HG02885 (cell line): ENCODE results near the gene HS3ST5.
A peak's percentile ranks its signal among the peaks of the same experiment; 100 is the strongest.
"Not testable (repeated sequence)": the region's sequence is repeated elsewhere in the genome, so short reads cannot be mapped to it uniquely, and the experiment has no call there.

Source experiments
- ATAC-seq: cut with Tn5 transposase; IDR thresholded peaks from one replicate; pipeline ENCODE4 v1.9.1; 2021; ENCODE audit warnings: mild to moderate bottlenecking; ENCODE audit not compliant: unreplicated experiment, poor library complexity

The HS3ST5 gene

DNA sequence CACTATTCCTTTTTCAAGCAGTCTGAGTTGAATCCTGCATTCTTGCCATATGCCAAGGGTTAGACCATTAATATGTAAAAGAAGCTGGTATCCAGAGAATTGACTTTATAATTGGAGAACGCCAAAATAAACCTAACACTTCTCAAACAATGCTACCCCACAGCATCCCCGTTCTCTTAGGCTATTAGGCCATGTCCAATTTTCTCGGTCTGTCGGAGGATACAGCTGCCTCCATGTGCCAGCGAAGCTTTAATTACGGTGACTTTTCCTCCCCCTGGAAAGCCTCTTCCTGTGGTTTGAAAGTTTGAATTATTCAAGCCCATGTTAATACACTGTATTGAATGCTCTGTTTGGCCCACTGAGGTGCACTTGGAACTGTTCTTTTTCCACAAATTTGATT is 60.5 kb downstream of the HS3ST5 start:
- no peak for ATAC-seq

DNA sequence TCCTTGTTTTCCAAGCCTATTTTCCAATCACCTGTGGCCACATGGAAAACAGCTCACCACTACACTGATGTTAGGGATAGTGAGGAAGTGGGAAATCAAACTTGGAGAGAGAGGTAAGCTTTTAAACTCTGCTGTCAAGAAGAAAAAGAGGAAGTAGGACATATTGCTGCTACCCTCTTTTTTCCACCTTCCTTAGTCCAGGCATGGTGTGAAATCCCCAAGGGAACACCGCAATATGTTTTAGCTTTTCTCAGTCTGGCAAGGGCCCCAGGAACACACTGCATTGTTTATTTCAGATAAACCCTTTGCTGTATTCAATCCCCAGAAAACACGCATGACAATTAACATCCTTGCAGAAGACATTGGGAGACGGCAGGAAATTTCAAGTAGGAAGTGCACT is 61.3 kb downstream of the HS3ST5 start:
- ATAC-seq = no peak

DNA sequence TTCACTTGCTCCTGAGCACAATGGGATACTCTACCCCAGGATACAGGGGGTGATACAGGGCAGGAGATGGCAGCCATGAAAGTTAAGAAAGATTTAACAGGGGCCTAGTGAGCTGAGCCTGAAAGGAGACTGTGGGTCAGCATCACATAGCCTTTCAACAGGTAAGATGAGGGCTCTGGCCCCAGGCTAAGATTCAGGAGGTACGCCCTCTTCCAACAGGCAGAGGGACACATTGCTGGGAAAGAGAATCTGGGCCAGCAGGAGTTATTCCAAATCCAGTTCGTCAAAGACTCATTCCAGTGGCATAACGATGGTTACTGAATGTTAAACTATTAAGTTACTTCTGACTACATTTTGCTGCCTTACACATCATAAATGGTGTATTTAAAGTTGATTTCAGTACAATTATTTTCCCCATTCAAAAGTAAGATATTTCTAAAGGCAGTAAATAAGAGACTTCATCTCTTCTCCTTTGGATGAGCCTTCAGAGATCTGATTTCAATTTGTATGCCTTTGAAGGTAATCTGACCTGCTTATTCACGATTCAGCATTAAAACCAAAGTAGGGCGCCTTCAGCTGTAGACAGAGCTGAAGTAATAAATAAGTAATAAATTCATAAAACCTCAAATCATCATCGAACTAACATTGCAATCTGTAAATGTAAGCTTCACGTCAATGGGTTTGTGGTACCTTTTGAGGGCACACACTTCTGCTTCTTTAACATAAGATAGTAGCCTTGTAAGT is 62.4 kb downstream of the HS3ST5 start:
- no peak for ATAC-seq

DNA sequence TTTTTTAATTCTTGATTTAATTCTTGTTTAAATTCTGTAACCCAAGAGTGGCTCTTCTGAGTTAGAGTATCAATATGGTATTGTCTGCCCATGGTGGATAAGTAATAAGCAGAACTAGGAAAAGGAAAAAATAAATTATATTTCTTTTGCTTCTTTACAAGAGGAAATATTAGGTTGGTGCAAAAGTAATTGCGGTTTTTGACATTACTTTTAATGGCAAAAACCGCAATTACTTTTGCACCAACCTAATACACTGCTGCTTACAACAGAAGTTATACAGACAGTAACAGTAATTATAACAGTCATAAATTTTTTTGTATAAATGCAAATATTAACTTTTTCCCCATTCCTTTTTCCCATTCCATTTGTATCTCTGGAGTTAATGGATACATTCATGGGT is 65.6 kb downstream of the HS3ST5 start:
- ATAC-seq = no peak

DNA sequence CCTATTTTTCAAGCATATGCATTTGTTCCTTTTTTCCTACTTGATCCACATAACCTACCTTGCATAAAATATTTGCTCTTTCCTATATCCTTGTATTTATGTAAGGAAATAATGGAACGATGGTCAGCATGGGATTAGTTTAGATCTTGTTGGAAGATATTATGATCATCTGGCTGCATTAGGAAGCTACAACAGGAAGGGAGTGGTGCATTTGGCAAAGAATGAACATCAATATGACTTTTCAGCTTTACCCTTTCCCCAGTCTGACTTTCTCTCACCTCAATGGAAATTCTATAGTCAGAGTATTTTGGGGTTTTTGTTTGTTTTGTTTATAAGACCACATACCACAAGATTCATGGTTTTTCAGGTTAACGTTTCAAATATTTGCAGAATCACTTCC is 66.0 kb downstream of the HS3ST5 start:
- ATAC-seq = no peak

DNA sequence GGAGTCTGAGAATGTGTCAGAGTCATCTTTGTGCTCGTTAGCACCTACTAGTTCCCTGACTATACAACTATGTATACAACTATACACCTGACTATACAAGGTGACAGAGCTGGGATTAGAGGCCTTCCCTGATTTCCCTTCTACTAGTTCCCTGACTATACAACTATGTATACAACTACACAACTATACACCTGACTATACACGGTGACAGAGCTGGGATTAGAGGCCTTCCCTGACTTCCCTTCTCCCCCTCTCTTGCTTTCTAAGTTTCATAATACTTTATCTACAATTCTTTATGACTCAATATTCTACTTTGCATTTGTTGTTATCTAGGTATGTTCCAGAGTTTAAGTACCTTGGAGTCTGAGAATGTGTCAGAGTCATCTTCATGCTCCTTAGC is 68.0 kb downstream of the HS3ST5 start:
- no peak for ATAC-seq

DNA sequence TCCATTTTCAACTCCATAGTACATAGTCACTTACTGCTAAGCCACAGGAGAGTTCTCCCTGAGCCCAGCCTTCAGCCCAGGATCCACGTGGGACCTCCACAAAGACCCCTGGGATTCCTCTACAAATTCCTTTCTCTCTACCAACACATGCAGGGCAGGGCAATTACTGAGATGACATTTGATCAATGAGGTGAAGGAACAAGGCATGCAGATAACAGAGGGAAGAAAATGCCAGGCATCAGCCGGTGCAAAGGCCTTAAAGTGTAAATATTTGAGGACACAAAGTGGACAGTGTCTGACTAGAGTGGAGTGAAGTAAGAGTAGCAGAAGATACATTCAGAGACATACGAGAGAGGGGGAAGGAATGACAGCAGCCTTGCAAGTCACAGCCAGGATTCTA is 70.2 kb downstream of the HS3ST5 start:
- ATAC-seq = no peak

DNA sequence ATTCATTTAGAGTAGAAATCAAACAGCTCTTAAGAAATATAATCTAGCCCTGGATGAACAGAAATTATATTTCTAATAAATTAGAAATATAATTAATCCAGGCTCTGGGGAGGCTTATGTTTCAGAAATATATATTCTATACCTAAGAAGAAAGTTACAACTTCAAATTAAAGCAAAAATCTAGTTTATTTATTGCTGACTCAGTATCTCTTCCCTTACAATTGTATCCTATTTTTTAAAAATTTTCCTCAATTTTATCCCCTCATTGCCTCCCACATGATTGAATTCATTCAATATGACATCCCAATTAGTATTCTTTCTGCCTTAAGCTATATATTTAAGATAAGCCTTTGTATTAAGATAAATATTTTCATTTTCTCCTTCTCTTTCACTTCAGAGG is 71.4 kb downstream of the HS3ST5 start:
- no peak for ATAC-seq

DNA sequence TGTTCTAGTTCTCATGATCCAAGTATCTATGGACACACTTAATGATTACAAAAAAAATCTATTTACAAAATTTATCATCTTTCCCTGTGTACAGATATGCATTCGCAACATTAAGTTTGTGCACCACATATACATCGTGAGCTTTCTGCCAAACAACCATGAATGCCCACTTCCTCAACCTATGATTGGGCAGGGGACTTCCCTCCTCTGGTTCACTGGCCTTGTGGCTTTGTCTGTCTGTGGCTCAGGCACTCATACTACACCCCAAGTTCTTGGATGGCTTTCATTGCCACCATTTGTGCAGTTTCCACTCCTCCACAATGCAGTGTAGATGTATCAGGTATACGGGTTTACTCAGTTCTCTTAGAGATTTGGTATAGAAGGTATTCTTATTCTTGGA is 74.9 kb downstream of the HS3ST5 start:
- ATAC-seq = peak; percentile 40

DNA sequence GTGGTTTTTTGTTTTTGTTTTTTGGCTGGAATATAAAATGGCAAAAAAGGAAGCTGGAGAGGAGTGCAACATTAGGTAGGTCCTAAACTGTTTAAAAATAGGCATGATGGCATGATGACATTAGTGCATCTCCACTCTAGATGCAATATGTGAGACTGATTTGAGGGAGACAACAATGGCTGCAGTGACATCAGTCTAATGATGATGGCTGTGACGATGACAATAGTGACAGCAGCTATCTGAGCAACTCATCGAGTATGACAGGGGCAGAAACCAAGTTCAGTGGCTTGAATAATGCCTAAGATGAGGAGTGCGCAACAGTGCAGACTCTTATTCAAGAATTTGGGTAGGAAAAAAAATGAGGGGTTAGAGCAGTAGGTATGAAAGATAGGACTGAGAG is 82.0 kb downstream of the HS3ST5 start:
- ATAC-seq = no peak

DNA sequence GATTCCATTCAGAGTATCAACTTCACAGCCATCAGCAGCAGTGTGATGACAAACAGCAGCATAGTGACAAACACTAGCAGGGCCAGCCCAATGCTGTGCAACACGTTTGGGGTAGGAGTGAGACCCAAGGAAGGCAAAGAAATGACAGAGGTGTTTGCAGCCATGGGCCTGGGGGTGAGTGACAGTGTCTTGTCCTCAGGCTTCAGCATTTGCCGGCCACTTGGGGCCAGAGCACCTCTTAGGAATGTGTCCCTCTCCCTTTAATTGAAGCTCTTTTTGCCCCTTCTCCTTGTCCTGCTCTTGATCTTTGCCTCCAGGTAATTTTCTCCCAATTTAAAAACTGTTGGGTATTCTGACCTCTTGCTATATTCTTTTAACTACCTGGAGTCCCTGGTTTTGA is 84.4 kb downstream of the HS3ST5 start:
- no peak for ATAC-seq

DNA sequence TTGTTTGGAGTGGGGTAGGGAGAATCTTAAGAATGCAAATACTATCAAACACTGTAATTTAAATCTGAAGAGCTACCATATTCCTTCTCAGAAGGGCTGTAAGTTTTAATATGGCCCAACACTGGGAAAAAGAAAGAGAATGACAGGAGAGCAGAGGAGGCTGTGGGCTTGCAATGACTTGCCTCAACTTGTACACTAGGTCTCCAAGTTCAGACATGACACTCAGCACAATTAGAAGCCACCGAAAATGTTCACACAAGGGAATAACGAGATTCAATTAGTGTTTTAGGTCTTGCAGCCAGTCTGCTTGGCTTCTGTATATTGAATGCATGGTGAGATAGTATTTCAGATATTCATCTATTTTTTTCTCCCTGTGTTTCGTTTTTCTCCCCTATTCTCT is 89.4 kb downstream of the HS3ST5 start:
- no peak for ATAC-seq

DNA sequence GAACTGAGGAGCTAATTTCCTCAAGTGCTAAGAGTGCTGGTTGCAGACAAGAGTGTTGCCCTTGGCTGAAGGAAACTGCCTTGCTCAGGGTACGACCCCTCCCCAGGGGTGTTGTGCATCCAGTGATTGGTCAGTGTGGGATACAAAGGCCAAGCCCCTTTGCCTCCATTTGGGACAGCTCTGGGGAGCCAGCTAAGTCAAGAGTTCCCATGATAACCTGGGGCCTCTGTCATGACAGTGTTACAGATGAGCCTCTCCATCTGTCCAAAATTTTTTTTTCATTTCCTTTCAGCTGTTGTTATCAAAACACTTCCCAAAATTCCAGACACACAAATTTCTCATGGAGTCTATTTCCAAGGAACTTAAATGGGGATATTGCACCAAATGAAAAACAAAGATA is 93.3 kb downstream of the HS3ST5 start:
- ATAC-seq = no peak

DNA sequence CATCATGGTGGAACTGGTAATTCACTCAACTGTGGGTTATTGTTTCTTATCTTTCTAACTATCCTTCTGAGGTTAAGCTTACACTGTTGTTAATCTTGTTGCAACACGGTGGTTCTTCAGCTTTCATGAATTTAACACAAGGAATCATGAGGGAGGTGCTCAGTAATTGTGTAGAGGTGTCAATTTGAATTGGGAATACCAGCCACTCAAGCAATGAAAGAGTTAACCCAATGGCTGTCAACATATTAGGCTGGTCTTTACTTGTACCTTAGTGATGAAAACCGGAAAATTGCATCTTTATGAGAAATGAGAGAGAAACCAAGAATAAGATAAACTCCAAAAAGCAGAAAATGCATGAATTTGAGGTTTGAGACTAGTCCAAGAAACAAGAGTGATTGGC is 95.7 kb downstream of the HS3ST5 start:
- no peak for ATAC-seq

DNA sequence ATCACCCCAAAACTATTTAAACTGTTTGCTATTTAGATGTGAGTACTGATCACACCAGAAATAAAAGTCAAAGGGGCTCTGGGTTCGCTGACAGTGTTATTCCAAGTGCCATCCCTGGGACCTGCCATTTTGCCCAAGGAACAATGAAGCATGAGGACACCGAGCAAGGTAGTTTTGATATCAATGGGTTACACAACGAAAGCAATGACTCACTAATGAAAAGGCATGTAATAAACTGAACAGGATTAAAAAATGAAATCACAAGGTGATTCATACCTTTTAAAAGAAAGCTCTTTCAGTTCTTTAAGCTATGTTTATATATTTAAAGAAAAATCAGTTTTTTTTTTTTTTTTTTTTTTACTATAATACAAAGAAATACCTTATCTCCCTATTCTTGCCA is 102.0 kb downstream of the HS3ST5 start:
- no peak for ATAC-seq

DNA sequence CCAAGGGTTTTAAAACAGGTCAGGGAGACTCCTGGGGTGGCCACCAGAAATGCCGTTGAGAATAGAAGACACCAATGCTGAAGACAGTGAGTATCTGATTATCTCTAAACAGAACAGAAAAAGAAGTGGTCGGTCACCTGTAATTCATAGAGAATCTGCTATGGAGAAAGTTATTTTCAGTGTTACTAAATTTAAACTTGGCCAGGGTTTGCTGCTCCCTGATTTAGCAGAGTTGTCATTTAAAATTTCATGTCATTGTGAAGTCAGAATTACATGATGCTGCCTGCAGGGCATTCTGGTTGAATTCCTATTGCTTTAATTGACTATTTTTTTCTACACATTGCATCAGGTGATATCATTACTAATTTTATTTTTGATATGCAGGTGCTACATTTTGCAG is 114.1 kb downstream of the HS3ST5 start:
- ATAC-seq = no peak

DNA sequence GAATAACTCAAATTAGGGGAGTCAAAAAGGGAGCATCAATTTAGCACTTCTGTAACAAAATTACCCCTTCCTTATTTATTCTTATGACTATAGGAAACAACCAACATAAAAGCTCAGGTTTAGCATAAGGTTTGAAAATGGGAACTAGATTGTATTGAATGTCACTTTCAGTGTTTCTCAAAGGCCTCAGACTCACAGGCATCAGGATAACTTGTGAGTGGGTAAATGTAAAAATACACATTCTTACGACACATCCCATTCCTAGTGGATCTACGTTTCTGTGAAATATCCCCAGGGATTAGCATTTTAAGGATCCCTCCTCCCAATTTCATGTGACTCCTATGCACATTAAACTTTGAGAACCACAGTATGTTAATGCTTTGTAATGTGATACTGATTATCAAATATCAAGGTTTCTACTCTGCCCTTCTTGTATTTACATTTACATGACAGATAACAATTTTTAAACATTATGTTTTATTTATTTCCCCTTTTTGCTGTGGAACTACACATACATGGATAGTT is 114.8 kb downstream of the HS3ST5 start:
- no peak for ATAC-seq

DNA sequence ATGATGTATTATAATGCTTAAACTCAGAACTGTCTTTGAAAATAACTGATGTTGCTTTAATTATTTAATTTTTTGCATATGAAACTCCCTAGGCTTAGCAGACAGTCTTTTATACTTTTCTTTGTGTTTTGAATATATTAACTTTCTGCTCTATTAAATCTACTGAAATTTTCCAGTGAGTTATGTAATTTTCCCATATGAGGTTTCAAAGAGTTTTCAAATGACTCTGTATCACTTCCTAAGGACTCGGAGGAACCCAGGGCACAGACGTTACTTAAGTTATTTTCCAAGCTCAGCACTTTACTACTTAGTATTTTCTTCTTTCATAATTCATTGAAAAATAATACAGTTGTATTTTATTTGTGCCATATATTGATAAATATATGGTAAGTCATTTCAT is 122.6 kb downstream of the HS3ST5 start:
- ATAC-seq = no peak

DNA sequence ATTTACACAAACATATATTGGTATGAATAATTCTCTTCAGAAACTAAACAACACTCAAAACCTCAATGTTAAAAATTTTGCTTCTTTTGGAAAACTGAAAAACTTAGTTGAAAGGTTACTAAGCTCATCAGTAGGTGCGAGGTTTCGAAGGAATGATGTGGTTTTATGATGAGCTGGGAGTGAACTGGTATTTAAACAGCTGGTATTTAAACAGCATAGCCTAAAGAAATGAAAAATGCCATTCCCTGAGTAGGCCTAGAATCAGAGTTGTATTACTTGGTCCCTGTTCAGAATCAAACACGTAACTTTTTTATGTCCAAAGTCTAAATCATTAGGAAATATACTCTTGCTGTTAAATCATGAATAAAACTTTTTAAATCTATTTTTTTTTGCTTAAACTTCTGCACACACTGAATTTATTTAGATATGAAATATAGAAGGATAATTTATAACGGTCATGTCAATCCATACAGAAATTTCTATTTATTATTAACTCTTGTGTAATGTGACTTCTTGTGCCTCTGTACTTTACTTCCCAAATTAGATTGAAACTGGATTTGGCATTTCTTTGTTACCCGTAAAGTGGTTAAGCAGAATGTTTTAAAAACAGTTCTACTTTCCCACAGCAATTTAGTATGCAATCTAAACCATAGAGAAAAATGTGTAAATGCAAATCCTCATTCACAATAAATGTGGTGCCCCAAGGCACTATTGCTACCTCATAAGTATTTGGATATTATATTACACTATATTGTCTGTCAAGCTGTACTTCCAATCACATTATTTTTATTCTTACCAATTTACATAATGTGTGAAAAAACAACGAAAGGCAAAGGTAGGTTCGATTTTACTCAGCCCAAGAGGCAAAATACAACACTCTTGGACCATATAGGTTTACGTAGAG is 124.1 kb downstream of the HS3ST5 start:
- no peak for ATAC-seq

DNA sequence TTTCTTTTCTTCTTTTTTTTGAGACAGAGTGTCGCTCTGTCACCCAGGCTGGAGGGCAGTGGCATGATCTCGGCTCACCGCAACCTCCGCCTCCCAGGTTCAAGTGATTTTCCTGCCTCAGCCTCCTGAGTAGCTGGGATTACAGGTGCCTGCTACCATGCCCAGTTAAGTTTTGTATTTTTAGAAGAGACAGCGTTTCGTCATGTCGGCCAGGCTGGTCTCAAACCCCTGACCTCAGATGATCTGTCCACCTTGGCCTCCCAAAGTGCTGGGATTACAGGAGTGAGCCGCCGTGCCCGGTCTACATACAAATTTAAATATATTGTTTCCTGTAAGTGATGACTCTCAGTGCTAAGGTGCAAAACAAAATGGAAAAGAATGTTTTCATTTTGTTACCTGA is 124.8 kb downstream of the HS3ST5 start:
- ATAC-seq = not testable (repeated sequence)

DNA sequence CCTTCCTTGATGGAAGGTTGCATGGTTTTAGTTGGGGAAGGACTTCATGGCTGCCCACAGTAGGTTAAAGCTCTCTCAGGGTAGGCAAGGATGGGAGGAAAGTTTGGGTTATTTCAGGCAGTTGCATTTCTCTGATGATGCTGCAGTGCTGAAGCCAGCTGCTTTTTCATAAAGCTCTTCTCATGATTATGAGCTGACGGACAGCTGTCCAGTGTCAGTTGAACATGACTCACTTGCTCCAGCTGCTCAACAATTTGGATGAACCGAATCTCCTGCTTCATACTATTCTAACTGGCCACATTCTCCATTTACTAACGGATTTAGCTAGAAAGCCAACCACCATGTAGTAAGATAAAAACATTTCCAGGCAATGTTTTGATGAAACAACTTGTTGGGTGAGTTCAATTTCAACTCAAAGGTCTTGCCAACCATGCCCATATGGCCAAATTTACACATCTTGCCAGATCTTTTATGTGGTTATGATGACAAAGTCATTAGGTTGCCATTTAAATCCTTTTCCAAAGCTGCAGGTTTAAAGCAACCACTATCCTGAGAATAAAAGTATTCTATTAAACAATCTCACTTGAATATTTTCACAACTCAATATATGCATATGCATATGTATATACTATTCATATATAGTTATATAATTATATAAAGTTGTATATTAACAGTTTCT is 125.9 kb downstream of the HS3ST5 start:
- ATAC-seq = no peak
